ENCODE data around the gene CEP170B.
"Not testable (repeated sequence)": the region's sequence is repeated elsewhere in the genome, so short reads cannot be mapped to it uniquely, and the experiment has no call there.

GRCh38 chr14:104944016-104944308 lies 78.9 kb downstream of the CEP170B start:
- not testable (repeated sequence) for TF ChIP-seq POLR2A (IDR thresholded peaks at IDR 0.05; ENCODE audit: low read depth, low read length); TAF1 (IDR thresholded peaks at IDR 0.05; ENCODE audit: borderline replicate concordance, low read depth, low read length)
